CD14-positive monocyte (primary cell): ENCODE results near the gene NLGN1. TPM values are rescaled to one million over a fixed set of nuclear protein-coding genes. Genes with fewer than 3 reads are reported as not detected.

ENCODE experiments used
- DNase-seq, 3 donors: peaks; one replicate each; pipeline ENCODE4 v3.0.0-alpha.2; 2011 to 2022
- H2AFZ ChIP-seq: 2 replicates; pipeline ENCODE4 v1.6.0; 2012; ENCODE audit warnings: mild to moderate bottlenecking, low read depth, low read length, inconsistent platforms; ENCODE audit not compliant: insufficient read depth, poor library complexity, severe bottlenecking
- H3K27ac ChIP-seq, 2 donors: 1 replicate in 1 of 2; 2 replicates in 1 of 2; pipeline ENCODE4 v1.5.1; 2012 to 2013; ENCODE audit warnings: low read length in 2 of 2, control low read depth in 1 of 2, inconsistent platforms in 1 of 2, low read depth in 1 of 2, mild to moderate bottlenecking in 1 of 2
- H3K27me3 ChIP-seq, 2 donors: one replicate each; pipeline versions ENCODE4 v1.6.0 to v1.6.1; 2011 to 2013; ENCODE audit warnings: low read length in 2 of 2; ENCODE audit not compliant: control insufficient read depth in 2 of 2, insufficient read depth in 2 of 2
- H3K36me3 ChIP-seq, 2 donors: replicated peaks in 1 of 2; 1 replicate in 1 of 2; 2 replicates in 1 of 2; pipeline versions ENCODE4 v1.5.1 to v1.6.1; 2012 to 2013; ENCODE audit warnings: low read length in 2 of 2, control low read depth in 1 of 2, inconsistent platforms in 1 of 2, mild to moderate bottlenecking in 1 of 2; ENCODE audit not compliant: insufficient read depth in 2 of 2, control insufficient read depth in 1 of 2
- H3K4me1 ChIP-seq, 2 donors: 1 replicate in 1 of 2; 2 replicates in 1 of 2; pipeline versions ENCODE4 v1.5.1 to v1.6.1; 2012 to 2013; ENCODE audit warnings: low read length in 2 of 2, control low read depth in 1 of 2, inconsistent platforms in 1 of 2, mild to moderate bottlenecking in 1 of 2, moderate library complexity in 1 of 2; ENCODE audit not compliant: insufficient read depth in 2 of 2, control insufficient read depth in 1 of 2
- H3K4me2 ChIP-seq: replicated peaks from 2 replicates; pipeline ENCODE3; 2012; ENCODE audit warnings: low read length, moderate library complexity, mild to moderate bottlenecking; ENCODE audit not compliant: poor library complexity, severe bottlenecking; ENCODE audit errors: extremely low read depth
- H3K4me3 ChIP-seq, 3 experiments: fragments of 200-600 bp in 1 of 3; sonication (generic) in 1 of 3; replicated peaks in 1 of 3; 1 replicate in 2 of 3; 2 replicates in 1 of 3; pipeline ENCODE4 v1.5.1; 2011 to 2013; ENCODE audit warnings: low read length in 3 of 3, mild to moderate bottlenecking in 3 of 3, control low read depth in 2 of 3, low read depth in 2 of 3, inconsistent platforms in 1 of 3, moderate library complexity in 1 of 3
- H3K79me2 ChIP-seq: 2 replicates; pipeline ENCODE4 v1.6.0; 2012; ENCODE audit warnings: mild to moderate bottlenecking, control low read depth, inconsistent platforms, low read length, moderate library complexity; ENCODE audit not compliant: insufficient read depth
- H3K9ac ChIP-seq: 2 replicates; pipeline ENCODE4 v1.6.0; 2017; ENCODE audit warnings: low read length, mild to moderate bottlenecking; ENCODE audit not compliant: insufficient read depth, poor library complexity, severe bottlenecking
- H3K9me3 ChIP-seq, 2 donors: replicated peaks in 1 of 2; 1 replicate in 1 of 2; 2 replicates in 1 of 2; pipeline versions ENCODE4 v1.5.1 to v1.6.1; 2012 to 2013; ENCODE audit warnings: low read length in 2 of 2, control low read depth in 1 of 2; ENCODE audit not compliant: control insufficient read depth in 1 of 2, insufficient read depth in 1 of 2
- H4K20me1 ChIP-seq: 2 replicates; pipeline ENCODE4 v1.6.0; 2012; ENCODE audit warnings: mild to moderate bottlenecking, low read length, control low read depth, moderate library complexity; ENCODE audit not compliant: insufficient read depth
- H3K27ac Mint-ChIP-seq, 7 donors: one replicate each; pipeline ENCODE4 v1.8.0; 2020; ENCODE audit warnings: mild to moderate bottlenecking in 7 of 7, mixed read lengths in 7 of 7, moderate library complexity in 6 of 7, inconsistent platforms in 2 of 7
- H3K27me3 Mint-ChIP-seq, 3 donors: one replicate each; pipeline ENCODE4 v1.8.0; 2021 to 2022; ENCODE audit warnings: low read depth in 3 of 3, mild to moderate bottlenecking in 3 of 3, mixed read lengths in 3 of 3, moderate library complexity in 3 of 3, inconsistent platforms in 1 of 3
- H3K36me3 Mint-ChIP-seq, 2 donors: one replicate each; pipeline ENCODE4 v1.8.0; 2020; ENCODE audit warnings: mixed read lengths in 2 of 2, inconsistent platforms in 1 of 2, mild to moderate bottlenecking in 1 of 2
- H3K4me1 Mint-ChIP-seq: one replicate; pipeline ENCODE4 v1.8.0; 2020; ENCODE audit warnings: mild to moderate bottlenecking, mixed read lengths
- H3K4me3 Mint-ChIP-seq, 2 donors: one replicate each; pipeline ENCODE4 v1.8.0; 2020; ENCODE audit warnings: mild to moderate bottlenecking in 2 of 2, mixed read lengths in 2 of 2, moderate library complexity in 1 of 2
- H3K9me3 Mint-ChIP-seq, 7 donors: one replicate each; pipeline ENCODE4 v1.8.0; 2020 to 2022; ENCODE audit warnings: mixed read lengths in 7 of 7, mild to moderate bottlenecking in 6 of 7, moderate library complexity in 6 of 7, inconsistent platforms in 2 of 7
- CTCF ChIP-seq: fragments of 200-600 bp; IDR thresholded peaks from one replicate; pipeline ENCODE4 v1.8.0; 2022; ENCODE audit warnings: antibody characterized with exemption, mild to moderate bottlenecking
- WGBS: methylation state at CpG from one replicate; pipeline ENCODE4 v1.1.5; 2013; ENCODE audit warnings: missing lambda C conversion rate; ENCODE audit not compliant: insufficient coverage; 5-methylcytosine and 5-hydroxymethylcytosine counted together
- intact Hi-C, 2 donors: fragments of 100-400 bp; cut with micrococcal nuclease; formaldehyde crosslinking; loops; one replicate each; pipeline versions ENCODE4 v1.15.0 to v1.15.1; 2023
- polyA plus RNA-seq, 3 donors: library from polyadenylated mRNA; depleted of rRNA in 1 of 3; unstranded in 2 of 3; stranded (reverse) in 1 of 3; fragments of 300-500 nt in 2 of 3; fragments of >200 nt in 1 of 3; fragmentation: Illumina TruSeq in 2 of 3; gene quantifications; 1 replicate in 2 of 3; 2 replicates in 1 of 3; pipeline ENCODE4 v1.2.3, GENCODE V29; 2012 to 2021

Gene NLGN1
- polyA plus RNA-seq, 3 donors: not detected

- Histone ChIP-seq H3K79me2 (no peaks in the 10 kb centered on the region), H3K27ac (no peak overlapping the region), H3K4me1 (no peaks in the 10 kb centered on the region), H4K20me1 (no peaks in the 10 kb centered on the region), H3K36me3 (no peaks in the 10 kb centered on the region), H2AFZ (no peak overlapping the region), H3K4me2 (no peak overlapping the region), H3K9ac (no peak overlapping the region), H3K4me3 (no peak overlapping the region), H3K27me3 (no peaks in the 10 kb centered on the region), H3K9me3 (no peaks in the 10 kb centered on the region)
- WGBS: 100% methylated on average over 3 of the region's 7 CpGs
- Mint-ChIP-seq H3K4me1 (peaks cover 6% of the 10 kb centered on the region), H3K27ac (no peak overlapping the region), H3K36me3 (no peaks in the 10 kb centered on the region), H3K9me3 (peaks cover 0 to 2% (median 0%) of the 10 kb centered on the region in 7 donors), H3K4me3 (no peak overlapping the region), H3K27me3 (peaks cover 0 to 2% (median under 1%) of the 10 kb centered on the region in 3 donors)
- DNase-seq: no peak
- no peak for TF ChIP-seq CTCF
- intact Hi-C loops: no loop called here
These were observed 913.0 kb downstream of the NLGN1 start for GRCh38 chr3:174310475-174310983.

DNA sequence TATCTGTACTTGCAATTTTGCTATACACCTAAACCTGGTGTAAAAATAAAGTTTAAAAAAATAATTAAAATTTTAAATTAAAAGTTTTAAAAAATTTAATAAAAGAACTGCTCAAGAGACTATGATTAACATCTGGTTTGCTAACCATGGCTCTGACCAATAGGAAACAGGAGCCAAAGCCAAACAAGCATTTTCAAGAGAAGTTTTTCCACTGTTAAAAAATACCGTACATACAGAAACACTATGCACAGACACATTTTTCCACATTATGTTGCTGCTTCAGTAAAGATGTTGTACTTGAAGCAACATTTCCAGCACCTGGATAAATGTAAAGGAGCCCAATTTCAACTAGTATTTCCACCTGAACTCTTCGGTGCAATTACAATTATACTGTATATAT is 917.7 kb downstream of the NLGN1 start:
- Mint-ChIP-seq H3K4me3 (no peak overlapping the region), H3K27ac (no peak overlapping the region), H3K27me3 (peaks cover 0 to 2% (median 0%) of the 10 kb centered on the region in 3 donors), H3K36me3 (no peaks in the 10 kb centered on the region), H3K9me3 (peaks cover 0 to 4% (median 0%) of the 10 kb centered on the region in 7 donors), H3K4me1 (no peaks in the 10 kb centered on the region)
- Histone ChIP-seq H4K20me1 (no peaks in the 10 kb centered on the region), H3K79me2 (no peaks in the 10 kb centered on the region), H3K36me3 (no peaks in the 10 kb centered on the region), H3K4me1 (no peaks in the 10 kb centered on the region), H3K27ac (no peak overlapping the region), H2AFZ (no peak overlapping the region), H3K9me3 (no peaks in the 10 kb centered on the region), H3K4me2 (no peak overlapping the region), H3K9ac (no peak overlapping the region), H3K27me3 (no peaks in the 10 kb centered on the region), H3K4me3 (no peak overlapping the region)
- 50% methylated on average over 1 of the region's 2 CpGs for WGBS
- TF ChIP-seq CTCF: no peak
- intact Hi-C loops: no loop called here
- no peak for DNase-seq
